ENCODE measurements around the gene SPOP.

DNA sequence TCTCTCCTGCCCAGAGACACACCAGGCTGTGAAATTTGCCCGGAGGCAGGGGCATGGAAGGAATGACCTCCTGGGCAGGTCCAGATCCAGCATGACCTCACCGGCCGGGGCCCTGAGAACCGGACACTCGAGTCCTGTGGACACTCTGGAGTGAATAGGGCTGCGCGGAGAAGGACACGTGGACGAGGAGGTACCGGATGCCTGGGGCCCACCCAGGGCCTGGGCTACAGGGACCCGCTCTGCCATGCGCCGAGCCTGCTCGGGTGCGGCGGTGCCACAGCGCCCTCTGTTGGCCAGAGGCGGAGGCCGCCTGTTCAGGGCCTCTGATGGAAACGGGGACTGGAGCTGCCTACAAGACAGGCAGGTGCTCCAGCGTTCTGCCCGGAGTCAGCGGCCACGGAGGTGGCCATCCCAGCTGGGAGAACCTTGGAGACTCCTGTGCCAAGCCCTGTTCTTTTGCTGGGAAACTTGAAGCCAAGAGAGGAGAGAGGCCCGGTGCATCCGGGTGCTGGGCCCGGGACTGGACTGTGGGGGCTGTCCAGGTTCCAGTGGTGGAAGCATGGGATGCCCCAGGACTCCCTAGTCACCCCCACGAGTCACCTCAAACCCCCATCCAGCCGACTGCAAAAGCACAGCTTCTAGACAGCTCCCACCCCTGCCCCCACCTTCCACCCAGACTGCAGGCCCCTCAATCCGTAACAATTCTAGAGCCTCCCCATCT lies 121.5 kb downstream of the SPOP start:
- TF ChIP-seq, protein P1, sequence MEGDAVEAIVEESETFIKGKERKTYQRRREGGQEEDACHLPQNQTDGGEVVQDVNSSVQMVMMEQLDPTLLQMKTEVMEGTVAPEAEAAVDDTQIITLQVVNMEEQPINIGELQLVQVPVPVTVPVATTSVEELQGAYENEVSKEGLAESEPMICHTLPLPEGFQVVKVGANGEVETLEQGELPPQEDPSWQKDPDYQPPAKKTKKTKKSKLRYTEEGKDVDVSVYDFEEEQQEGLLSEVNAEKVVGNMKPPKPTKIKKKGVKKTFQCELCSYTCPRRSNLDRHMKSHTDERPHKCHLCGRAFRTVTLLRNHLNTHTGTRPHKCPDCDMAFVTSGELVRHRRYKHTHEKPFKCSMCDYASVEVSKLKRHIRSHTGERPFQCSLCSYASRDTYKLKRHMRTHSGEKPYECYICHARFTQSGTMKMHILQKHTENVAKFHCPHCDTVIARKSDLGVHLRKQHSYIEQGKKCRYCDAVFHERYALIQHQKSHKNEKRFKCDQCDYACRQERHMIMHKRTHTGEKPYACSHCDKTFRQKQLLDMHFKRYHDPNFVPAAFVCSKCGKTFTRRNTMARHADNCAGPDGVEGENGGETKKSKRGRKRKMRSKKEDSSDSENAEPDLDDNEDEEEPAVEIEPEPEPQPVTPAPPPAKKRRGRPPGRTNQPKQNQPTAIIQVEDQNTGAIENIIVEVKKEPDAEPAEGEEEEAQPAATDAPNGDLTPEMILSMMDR (conservative IDR thresholded peaks at IDR 0.05; ENCODE audit: low read depth in 2 of 2) = peak; percentile 86 to 100
- TF ChIP-seq EZH2 (IDR thresholded peaks at IDR 0.05; ENCODE audit: low read depth, unreplicated experiment) (peak; percentile 23), ZNF331 (CRISPR knock-in tag; IDR thresholded peaks at IDR 0.05; ENCODE audit: low read depth) (no peak), EZH2phosphoT487 (IDR thresholded peaks at IDR 0.05; ENCODE audit: unreplicated experiment) (no peak), POLR2AphosphoS5 (IDR thresholded peaks at IDR 0.05; ENCODE audit: low read depth) (no peak), CREB1 (CRISPR knock-in tag; IDR thresholded peaks at IDR 0.05; ENCODE audit: low read depth) (no peak), JUNB (IDR thresholded peaks at IDR 0.05; ENCODE audit: unreplicated experiment) (no peak), NANOG (IDR thresholded peaks at IDR 0.05; ENCODE audit: borderline replicate concordance) (no peak), ZNF114 (CRISPR knock-in tag; IDR thresholded peaks at IDR 0.05) (no peak)
- TF ChIP-seq, protein P2, sequence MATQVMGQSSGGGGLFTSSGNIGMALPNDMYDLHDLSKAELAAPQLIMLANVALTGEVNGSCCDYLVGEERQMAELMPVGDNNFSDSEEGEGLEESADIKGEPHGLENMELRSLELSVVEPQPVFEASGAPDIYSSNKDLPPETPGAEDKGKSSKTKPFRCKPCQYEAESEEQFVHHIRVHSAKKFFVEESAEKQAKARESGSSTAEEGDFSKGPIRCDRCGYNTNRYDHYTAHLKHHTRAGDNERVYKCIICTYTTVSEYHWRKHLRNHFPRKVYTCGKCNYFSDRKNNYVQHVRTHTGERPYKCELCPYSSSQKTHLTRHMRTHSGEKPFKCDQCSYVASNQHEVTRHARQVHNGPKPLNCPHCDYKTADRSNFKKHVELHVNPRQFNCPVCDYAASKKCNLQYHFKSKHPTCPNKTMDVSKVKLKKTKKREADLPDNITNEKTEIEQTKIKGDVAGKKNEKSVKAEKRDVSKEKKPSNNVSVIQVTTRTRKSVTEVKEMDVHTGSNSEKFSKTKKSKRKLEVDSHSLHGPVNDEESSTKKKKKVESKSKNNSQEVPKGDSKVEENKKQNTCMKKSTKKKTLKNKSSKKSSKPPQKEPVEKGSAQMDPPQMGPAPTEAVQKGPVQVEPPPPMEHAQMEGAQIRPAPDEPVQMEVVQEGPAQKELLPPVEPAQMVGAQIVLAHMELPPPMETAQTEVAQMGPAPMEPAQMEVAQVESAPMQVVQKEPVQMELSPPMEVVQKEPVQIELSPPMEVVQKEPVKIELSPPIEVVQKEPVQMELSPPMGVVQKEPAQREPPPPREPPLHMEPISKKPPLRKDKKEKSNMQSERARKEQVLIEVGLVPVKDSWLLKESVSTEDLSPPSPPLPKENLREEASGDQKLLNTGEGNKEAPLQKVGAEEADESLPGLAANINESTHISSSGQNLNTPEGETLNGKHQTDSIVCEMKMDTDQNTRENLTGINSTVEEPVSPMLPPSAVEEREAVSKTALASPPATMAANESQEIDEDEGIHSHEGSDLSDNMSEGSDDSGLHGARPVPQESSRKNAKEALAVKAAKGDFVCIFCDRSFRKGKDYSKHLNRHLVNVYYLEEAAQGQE (IDR thresholded peaks at IDR 0.05; ENCODE audit: unreplicated experiment) = no peak
- TF ChIP-seq, protein P3, sequence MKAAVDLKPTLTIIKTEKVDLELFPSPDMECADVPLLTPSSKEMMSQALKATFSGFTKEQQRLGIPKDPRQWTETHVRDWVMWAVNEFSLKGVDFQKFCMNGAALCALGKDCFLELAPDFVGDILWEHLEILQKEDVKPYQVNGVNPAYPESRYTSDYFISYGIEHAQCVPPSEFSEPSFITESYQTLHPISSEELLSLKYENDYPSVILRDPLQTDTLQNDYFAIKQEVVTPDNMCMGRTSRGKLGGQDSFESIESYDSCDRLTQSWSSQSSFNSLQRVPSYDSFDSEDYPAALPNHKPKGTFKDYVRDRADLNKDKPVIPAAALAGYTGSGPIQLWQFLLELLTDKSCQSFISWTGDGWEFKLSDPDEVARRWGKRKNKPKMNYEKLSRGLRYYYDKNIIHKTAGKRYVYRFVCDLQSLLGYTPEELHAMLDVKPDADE (IDR thresholded peaks at IDR 0.05) = 0 out of 2 replicates have a peak, but pooled peaks have one; percentile 15

All from GM23338 (cell line).